HG02885 (cell line): Measurements from ENCODE around the gene PAF1.
"Not testable (repeated sequence)": the region's sequence is repeated elsewhere in the genome, so short reads cannot be mapped to it uniquely, and the experiment has no call there.

Experiments
- ATAC-seq: cut with Tn5 transposase; IDR thresholded peaks from one replicate; pipeline ENCODE4 v1.9.1; 2021; ENCODE audit warnings: mild to moderate bottlenecking; ENCODE audit not compliant: unreplicated experiment, poor library complexity

The PAF1 gene

GRCh38 chr19:39362682-39363657 lies 27.9 kb downstream of the PAF1 start:
- no peak for ATAC-seq

DNA sequence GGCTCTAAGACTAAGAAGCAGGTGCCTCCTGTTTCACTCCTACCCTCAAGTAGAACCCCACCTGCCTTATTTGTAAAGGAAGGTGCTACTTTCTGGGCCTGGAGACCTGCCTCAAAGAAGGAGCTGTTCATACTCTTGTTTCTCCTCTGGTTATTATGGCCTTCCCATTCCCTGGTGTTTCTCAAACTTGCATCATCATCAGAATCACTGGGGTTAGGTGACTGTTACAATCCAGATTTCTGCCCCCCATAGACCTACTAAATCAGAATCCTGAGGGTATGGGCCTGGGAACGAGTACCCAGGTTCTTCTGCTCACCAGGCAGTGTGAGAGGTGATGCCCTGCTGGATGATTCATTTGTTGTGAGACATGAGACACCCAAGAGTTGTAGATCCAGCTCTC lies 30.3 kb downstream of the PAF1 start:
- no peak for ATAC-seq

GRCh38 chr19:39359026-39359425 lies 31.9 kb downstream of the PAF1 start:
- ATAC-seq = no peak

- ATAC-seq = no peak
These were observed 34.3 kb downstream of the PAF1 start for GRCh38 chr19:39356647-39357046.

DNA sequence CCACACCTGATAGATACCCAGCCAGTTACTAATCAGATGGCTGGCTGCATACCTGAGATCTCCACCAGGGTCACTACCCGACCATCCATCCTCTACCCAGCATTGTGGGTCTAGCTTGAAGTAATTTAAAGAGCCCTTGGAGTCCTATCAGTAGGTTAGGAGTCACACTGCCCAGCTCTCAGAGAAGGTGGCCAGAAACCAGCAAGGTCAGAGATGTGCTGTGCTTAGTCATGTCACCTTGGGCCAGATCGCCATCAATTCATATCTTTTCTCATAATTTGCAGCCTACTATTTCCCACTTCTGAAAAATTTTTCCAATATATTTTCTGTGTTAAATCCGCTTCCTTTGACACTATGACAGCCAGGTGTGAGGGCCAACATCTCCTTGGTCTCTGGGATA lies 34.8 kb downstream of the PAF1 start:
- no peak for ATAC-seq

- ATAC-seq = no peak
These were observed 35.7 kb downstream of the PAF1 start for GRCh38 chr19:39355253-39355652.

DNA sequence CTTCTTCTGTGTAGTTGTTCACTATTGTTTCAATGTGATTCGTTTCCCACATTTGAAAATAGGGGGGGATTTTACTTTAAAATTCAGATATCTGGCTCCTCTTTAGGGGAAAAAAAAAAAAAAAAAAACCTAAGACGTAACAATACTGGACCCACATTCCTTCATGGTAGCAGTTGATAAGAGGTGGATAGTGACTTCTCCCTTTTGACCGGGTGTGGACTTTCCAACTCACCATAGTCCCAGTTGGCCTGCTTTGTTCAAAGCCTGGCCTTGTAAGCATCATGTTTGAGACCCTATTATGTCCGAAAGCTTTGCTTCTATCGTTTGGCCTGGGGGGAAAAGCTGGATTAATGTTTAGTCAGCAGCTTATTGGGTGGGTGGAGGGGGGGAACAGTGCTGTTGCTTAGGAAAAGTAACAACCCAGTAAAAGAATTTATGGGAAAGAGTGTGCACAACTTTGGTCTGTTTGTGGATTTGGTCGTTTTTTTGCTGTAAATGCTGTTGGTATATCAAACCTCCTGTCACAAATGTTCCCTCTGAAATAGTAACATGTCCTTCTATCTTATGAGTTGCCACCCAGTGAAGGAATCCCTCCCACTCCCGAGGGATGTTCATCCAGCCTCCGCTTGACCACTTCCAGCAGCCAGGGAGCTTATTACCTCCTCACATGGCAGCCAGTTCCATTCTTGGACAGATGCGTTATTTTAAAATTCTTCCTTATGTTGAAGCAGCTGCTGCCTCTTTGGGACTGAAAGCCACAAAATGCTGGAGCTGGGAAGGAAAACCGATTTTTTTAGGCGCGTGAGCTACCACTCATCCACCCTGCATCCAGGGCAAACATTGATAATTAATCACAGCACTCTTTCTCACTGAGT lies 38.3 kb downstream of the PAF1 start:
- no peak for ATAC-seq

GRCh38 chr19:39351537-39352064 lies 39.3 kb downstream of the PAF1 start:
- ATAC-seq = peak; percentile 62

DNA sequence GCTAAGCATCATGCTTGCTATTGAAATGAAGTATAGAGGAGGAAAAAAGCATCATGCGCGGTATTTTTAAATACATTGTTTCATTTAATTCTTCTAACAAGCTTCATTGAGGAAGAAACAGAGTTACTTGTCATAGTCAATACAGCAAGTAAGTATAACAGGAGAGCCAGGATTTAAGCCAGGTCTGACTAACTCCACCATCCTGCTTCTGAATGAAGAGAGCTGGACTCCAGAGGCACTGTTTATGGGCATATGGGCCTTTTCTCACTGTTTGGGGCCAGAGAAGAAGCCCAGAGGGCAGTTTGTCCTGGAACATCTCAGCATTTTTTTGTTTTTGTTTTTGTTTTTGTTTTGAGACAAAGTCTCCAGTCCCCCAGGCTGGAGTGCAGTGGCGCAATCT lies 40.8 kb downstream of the PAF1 start:
- no peak for ATAC-seq

GRCh38 chr19:39349326-39349725 lies 41.6 kb downstream of the PAF1 start:
- ATAC-seq = no peak

DNA sequence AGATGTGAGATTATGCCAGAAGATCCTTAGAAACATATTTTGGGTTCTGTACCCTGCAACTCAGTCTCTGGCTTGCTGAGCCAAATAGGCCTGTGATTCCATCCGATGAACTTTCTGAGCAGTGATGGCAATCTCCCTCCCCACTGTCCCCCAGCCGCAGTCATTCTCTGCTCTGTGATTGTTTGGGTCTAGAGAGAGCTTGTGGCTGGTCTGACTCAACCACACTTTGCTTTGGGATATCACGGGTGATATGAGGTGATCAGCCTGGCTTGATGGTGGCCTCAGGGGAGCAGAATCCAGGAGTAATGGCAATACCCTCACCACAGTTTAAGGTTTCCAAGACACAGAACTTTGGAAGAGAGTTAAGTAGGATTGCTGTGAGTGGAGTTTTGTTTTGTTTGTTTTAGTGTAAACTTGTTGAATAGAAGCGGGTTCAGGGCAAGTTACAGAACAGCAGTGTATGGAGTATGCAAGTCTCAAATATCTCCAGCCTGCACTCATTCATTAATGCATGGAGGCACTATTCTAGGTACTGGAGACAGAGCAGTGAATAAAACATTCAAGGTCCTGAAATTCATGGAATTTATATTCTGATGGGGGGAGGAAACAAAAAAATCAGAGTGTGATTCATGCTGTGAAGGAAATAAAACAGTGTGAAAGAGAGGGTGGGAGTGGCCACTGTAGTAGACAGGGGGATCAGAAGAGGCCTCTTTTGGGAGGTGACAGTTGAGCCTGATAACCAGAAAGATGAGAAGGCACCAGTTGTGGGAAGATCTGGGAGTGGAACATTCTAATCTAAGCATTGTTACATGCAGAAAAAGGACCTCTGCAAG lies 43.4 kb downstream of the PAF1 start:
- ATAC-seq = no peak

GRCh38 chr19:39345956-39346355 lies 45.0 kb downstream of the PAF1 start:
- ATAC-seq = no peak

DNA sequence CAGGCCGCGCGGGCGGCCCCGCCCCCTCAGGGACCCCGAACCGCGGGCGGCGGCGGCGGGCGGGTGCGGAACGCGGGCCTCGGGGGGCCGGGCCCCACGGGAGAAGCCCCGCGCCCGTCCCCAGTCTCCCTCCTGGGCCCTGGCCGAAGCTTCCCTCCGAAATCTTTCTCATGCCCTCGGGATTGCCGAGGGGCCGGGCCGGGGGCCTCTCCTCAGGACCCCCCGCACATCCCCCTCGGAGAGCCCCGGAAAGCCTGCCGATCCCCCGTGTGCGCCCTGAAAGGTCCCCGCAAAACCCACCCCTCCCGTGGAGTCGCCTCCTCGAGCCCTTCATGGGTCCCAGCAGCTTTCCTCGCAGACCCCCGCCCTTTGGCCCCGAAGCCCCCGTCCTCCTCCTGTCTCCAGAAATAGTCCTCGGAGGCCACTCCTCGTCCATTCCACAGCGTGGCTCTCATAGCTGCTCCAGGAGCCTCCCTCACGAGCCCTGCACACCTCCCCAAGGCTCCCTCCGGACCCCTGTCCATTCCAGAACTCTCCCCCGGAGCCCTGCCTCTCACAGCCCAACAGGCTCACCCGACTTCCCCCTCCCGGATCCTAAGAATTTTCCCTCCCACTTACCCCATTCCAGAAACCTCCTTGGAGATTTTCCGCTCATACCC lies 48.1 kb downstream of the PAF1 start:
- no peak for ATAC-seq

- ATAC-seq = peak; percentile 88
These were observed 48.9 kb downstream of the PAF1 start, which contains the start of gene SAMD4B for GRCh38 chr19:39341719-39342604. SAMD4B (plus strand) TSS chr19:39342421; CDS start chr19:39356894, 14,473 bp downstream.

DNA sequence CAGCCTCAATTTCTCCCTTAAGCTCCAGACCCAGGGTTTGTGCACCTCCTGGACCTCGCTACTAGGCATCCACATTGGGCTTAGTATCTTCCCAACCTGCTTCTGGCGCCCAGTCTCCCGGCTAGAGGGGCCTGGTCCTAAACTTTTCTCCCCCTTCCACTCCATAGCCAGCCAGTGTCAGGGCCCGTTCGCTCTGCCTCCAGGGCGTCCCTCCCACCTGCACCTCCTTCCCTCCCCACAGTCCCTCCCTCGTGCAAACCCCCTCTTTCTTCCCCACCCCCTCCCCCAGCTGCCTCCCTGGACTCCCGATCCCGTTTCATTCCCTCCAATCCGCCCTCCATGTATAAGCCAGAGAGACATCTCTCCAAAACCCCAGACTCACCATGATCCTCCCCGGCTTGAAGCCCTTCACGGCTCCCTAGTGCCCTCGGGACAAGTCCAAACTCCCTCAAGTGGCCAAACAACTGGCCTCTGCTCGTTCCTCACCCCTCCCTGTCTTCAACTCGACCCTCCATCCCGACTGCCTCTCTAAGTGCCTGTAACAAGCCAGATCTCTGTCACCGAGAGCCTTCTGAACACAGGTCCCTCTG lies 49.7 kb downstream of the PAF1 start:
- ATAC-seq = no peak

DNA sequence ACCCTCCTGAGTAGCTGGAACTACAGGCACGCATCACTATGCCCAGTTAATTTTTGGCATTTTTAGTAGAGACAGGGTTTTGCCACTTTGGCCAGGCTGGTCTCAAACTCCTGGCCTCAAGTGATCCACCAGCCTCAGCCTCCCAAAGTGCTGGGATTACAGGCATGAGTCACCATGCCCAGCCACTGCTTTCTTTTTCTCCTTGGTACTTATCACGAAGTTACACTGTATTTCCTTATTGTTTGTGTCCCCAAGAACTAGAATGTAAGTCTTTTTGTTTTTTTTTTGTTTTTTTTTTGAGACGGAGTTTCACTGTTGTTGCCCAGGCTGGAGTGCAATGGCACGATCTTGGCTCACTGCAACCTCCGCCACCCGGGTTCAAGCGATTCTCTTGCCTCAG lies 50.8 kb downstream of the PAF1 start:
- not testable (repeated sequence) for ATAC-seq

DNA sequence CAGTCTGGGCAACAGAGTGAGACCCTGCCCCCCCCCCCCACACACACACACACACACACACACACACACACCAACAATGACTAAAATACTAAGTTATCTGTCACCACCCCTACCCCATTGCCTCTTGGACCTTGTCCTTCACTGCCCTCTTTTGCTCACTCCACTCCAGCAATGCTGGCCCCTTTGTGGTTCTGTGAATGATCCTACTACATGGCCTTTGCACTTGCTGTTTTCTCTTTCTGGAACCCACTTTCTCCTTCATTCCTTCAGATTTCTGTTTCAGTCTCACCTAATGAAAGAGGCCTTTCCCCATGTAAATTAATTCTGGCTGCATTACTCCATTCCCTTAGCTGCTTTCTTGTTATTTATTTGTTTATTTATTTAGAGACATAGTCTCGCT lies 51.2 kb downstream of the PAF1 start:
- ATAC-seq = no peak

DNA sequence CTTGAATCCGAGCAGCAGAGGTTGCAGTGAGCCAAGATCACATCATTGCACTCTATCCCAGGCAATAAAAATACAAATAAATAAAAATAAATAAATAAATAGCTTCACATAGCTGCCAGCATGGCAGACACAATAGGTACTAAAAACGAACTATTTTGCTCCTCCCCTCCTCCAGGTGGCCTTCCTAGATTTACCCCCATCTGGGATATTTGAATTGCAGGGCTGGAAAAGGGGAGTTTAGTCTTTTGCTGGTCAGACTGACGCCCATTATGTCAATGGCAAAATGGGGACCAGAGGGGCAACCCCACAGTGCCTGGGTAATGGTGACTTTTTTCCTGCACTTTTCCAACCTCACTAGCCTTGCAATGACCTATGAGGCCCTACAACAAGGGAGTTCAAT lies 54.4 kb downstream of the PAF1 start:
- no peak for ATAC-seq
